ENCODE measurements around the gene LEF1.

- TF ChIP-seq TARDBP (IDR thresholded peaks at IDR 0.05), result no peak
- no peak for TF ChIP-seq SP1 (IDR thresholded peaks at IDR 0.05)
- TF ChIP-seq SUZ12 (IDR thresholded peaks at IDR 0.05), result no peak
- TF ChIP-seq FOXM1 (IDR thresholded peaks at IDR 0.05; ENCODE audit: borderline replicate concordance), result no peak
Observed at GRCh38 chr4:108142870-108143269, 25.9 kb downstream of the LEF1 start.

All from HEK293T (cell line).